Adipocyte (in vitro differentiated cells): Measurements from ENCODE around the gene AMH.

Experiments used
- DNase-seq: peaks from one replicate; pipeline ENCODE4 v3.0.0-alpha.2; 2015; ENCODE audit warnings: low read depth
- H3K27me3 ChIP-seq: replicated peaks from 2 replicates; pipeline ENCODE4 v1.7.0; 2013; ENCODE audit warnings: mild to moderate bottlenecking, low read length, moderate library complexity; ENCODE audit not compliant: control insufficient read depth, insufficient read depth
- H3K36me3 ChIP-seq: 2 replicates; pipeline ENCODE4 v1.7.0; 2013; ENCODE audit warnings: low read length, mild to moderate bottlenecking, moderate library complexity; ENCODE audit not compliant: control insufficient read depth, insufficient read depth, severe bottlenecking
- H3K4me1 ChIP-seq: 2 replicates; pipeline ENCODE4 v1.7.0; 2013; ENCODE audit warnings: mild to moderate bottlenecking, low read length, moderate library complexity; ENCODE audit not compliant: control insufficient read depth, insufficient read depth
- H3K4me3 ChIP-seq: 2 replicates; pipeline ENCODE4 v1.7.0; 2013; ENCODE audit warnings: mild to moderate bottlenecking, low read length, moderate library complexity
- H3K9ac ChIP-seq: 2 replicates; pipeline ENCODE4 v1.7.0; 2013; ENCODE audit warnings: mild to moderate bottlenecking, low read length, moderate library complexity
- H3K9me3 ChIP-seq: 2 replicates; pipeline ENCODE4 v1.7.0; 2013; ENCODE audit warnings: mild to moderate bottlenecking, low read length, moderate library complexity; ENCODE audit not compliant: control insufficient read depth

Gene AMH

GRCh38 chr19:2268480-2268830, 19.3 kb downstream of the AMH start:
- peak overlapping the region; percentile 81 for H3K9ac ChIP-seq
- H3K4me1 ChIP-seq, result peaks cover 34% of the 10 kb centered on the region
- DNase-seq, result no peak
- H3K36me3 ChIP-seq, result peaks cover 15% of the 10 kb centered on the region
- H3K4me3 ChIP-seq, result peak overlapping the region; percentile 91
- H3K9me3 ChIP-seq, result no peaks in the 10 kb centered on the region
- H3K27me3 ChIP-seq, result no peaks in the 10 kb centered on the region

- H3K4me3 ChIP-seq, result peak overlapping the region; percentile 91
- H3K9me3 ChIP-seq, result no peaks in the 10 kb centered on the region
- H3K36me3 ChIP-seq, result peaks cover 15% of the 10 kb centered on the region
- H3K4me1 ChIP-seq, result peaks cover 37% of the 10 kb centered on the region
- peak overlapping the region; percentile 81 for H3K9ac ChIP-seq
- DNase-seq, result no peak
- H3K27me3 ChIP-seq, result no peaks in the 10 kb centered on the region
These were observed 19.7 kb downstream of the AMH start for GRCh38 chr19:2268861-2269243.

- peaks cover 21% of the 10 kb centered on the region for H3K36me3 ChIP-seq
- peak overlapping the region; percentile 99 for H3K9ac ChIP-seq
- no peaks in the 10 kb centered on the region for H3K27me3 ChIP-seq
- peak overlapping the region; percentile 91 for H3K4me3 ChIP-seq
- peak; percentile 98 for DNase-seq
- H3K9me3 ChIP-seq, result no peaks in the 10 kb centered on the region
- H3K4me1 ChIP-seq, result peaks cover 43% of the 10 kb centered on the region
These were observed 20.4 kb downstream of the AMH start for GRCh38 chr19:2269244-2270156.

DNA sequence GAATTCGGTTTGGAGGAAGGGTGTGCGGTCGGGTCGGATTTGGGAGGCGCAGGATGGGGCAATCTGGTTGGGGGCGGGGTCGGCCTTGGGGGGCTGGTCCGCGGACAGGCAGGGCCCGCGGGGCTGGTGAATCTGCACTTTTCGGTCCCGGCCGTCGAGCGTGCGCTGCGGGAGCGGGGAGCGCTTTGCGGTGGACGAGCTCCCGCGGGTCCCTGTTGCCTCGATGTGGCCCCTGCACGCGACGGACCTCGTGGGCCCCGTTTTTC, 21.0 kb downstream of the AMH start:
- peak overlapping the region; percentile 91 for H3K4me3 ChIP-seq
- peak; percentile 57 for DNase-seq
- H3K36me3 ChIP-seq, result peaks cover 21% of the 10 kb centered on the region
- peaks cover 47% of the 10 kb centered on the region for H3K4me1 ChIP-seq
- H3K27me3 ChIP-seq, result no peaks in the 10 kb centered on the region
- H3K9me3 ChIP-seq, result no peaks in the 10 kb centered on the region
- H3K9ac ChIP-seq, result peak overlapping the region; percentile 99

- peak overlapping the region; percentile 91 for H3K4me3 ChIP-seq
- H3K4me1 ChIP-seq, result peaks cover 52% of the 10 kb centered on the region
- H3K9ac ChIP-seq, result peak overlapping the region; percentile 99
- no peaks in the 10 kb centered on the region for H3K27me3 ChIP-seq
- peaks cover 24% of the 10 kb centered on the region for H3K36me3 ChIP-seq
- DNase-seq, result peak; percentile 95
- H3K9me3 ChIP-seq, result no peaks in the 10 kb centered on the region
These were observed 21.5 kb downstream of the AMH start for GRCh38 chr19:2270423-2271233.

- Histone ChIP-seq H3K4me1 (peaks cover 50% of the 10 kb centered on the region), H3K4me3 (peak overlapping the region; percentile 91), H3K9ac (peak overlapping the region; percentile 99), H3K36me3 (peaks cover 24% of the 10 kb centered on the region), H3K27me3 (no peaks in the 10 kb centered on the region), H3K9me3 (no peaks in the 10 kb centered on the region)
- peak; percentile 72 for DNase-seq
These were observed 22.3 kb downstream of the AMH start for GRCh38 chr19:2271234-2272103.

- Histone ChIP-seq H3K9ac (peak overlapping the region; percentile 99), H3K4me3 (peak overlapping the region; percentile 91)
These were observed 24.4 kb downstream of the AMH start for GRCh38 chr19:2273356-2274184.

GRCh38 chr19:2274185-2274711, 25.1 kb downstream of the AMH start:
- no peaks in the 10 kb centered on the region for H3K9me3 ChIP-seq
- no peak for DNase-seq
- H3K27me3 ChIP-seq, result no peaks in the 10 kb centered on the region
- peak overlapping the region; percentile 91 for H3K4me3 ChIP-seq
- H3K4me1 ChIP-seq, result peaks cover 34% of the 10 kb centered on the region
- H3K36me3 ChIP-seq, result peaks cover 24% of the 10 kb centered on the region
- peak overlapping the region; percentile 99 for H3K9ac ChIP-seq

More at GRCh38 chr19:2273356-2274184, 24.4 kb downstream of the AMH start:
- H3K27me3 ChIP-seq, result no peaks in the 10 kb centered on the region
- peaks cover 37% of the 10 kb centered on the region for H3K4me1 ChIP-seq
- no peaks in the 10 kb centered on the region for H3K9me3 ChIP-seq
- peak; percentile 82 for DNase-seq
- peaks cover 24% of the 10 kb centered on the region for H3K36me3 ChIP-seq

GRCh38 chr19:2274931-2275535, 25.9 kb downstream of the AMH start:
- peak; percentile 78 for DNase-seq
- Histone ChIP-seq H3K27me3 (no peaks in the 10 kb centered on the region), H3K4me1 (peaks cover 34% of the 10 kb centered on the region), H3K9me3 (no peaks in the 10 kb centered on the region), H3K9ac (peak overlapping the region; percentile 43), H3K4me3 (peak overlapping the region; percentile 32), H3K36me3 (peaks cover 24% of the 10 kb centered on the region)
